ENCODE measurements around the gene BFSP1. TPM values are rescaled to one million over a fixed set of nuclear protein-coding genes. Genes with fewer than 3 reads are reported as not detected.

Gene BFSP1
- total RNA-seq, 4 donors from 2014 or later: 0.75 to 1.00 (median 0.82) TPM; not detected in 1

GRCh38 chr20:17507032-17507431, 24.1 kb downstream of the BFSP1 start:
- 72 to 100% methylated on average over 2 of the region's 2 CpGs for WGBS, 2 donors (ENCODE audit: low coverage in 1 of 2)
- Histone ChIP-seq H3K36me3 (no peaks in the 10 kb centered on the region), H3K27ac (no peak overlapping the region), H3K27me3 (no peaks in the 10 kb centered on the region), H3K4me1 (peaks cover 0 to 14% (median 12%) of the 10 kb centered on the region in 4 donors), H3K4me3 (no peak overlapping the region), H3K9me3 (no peaks in the 10 kb centered on the region)
- no peak for DNase-seq
- no peak for TF ChIP-seq EP300 (IDR thresholded peaks at IDR 0.05; ENCODE audit: low read depth)
- no peak for TF ChIP-seq POLR2A (IDR thresholded peaks at IDR 0.05)
- TF ChIP-seq POLR2AphosphoS5 (IDR thresholded peaks at IDR 0.05): no peak
- no peak for TF ChIP-seq CTCF (IDR thresholded peaks at IDR 0.05)
- in situ Hi-C loops (cut with MboI; ENCODE audit: low pct_ligation_motif_present in 1 of 4, low pct_unique_long_range_greater_than_20kb in 1 of 4, low sequenced_read_pairs in 3 of 4) (loop anchor here (25.0 kb wide), 4 partner anchors 405 to 780 kb away; partner anchors contain the start of gene ZNF133 (in 4 of the 4)), intact Hi-C loops (cut with DNase I; ENCODE audit: low total_unique reads) (loop anchor here (2.0 to 10.0 kb wide), 2 partner anchors 110 to 398 kb away; no protein-coding TSS in a partner anchor)

GRCh38 chr20:17505636-17506517, 25.3 kb downstream of the BFSP1 start:
- in situ Hi-C loops (cut with MboI; ENCODE audit: low pct_ligation_motif_present in 1 of 4, low pct_unique_long_range_greater_than_20kb in 1 of 4, low sequenced_read_pairs in 3 of 4) (loop anchor here (25.0 kb wide), 4 partner anchors 406 to 781 kb away; partner anchors contain the start of gene ZNF133 (in 4 of the 4)), intact Hi-C loops (cut with DNase I; ENCODE audit: low total_unique reads) (loop anchor here (2.0 to 10.0 kb wide), 2 partner anchors 111 to 399 kb away; no protein-coding TSS in a partner anchor)
- Histone ChIP-seq H3K27me3 (no peaks in the 10 kb centered on the region), H3K36me3 (no peaks in the 10 kb centered on the region), H3K27ac (peak overlapping the region; percentile 23 to 64 (median 56)), H3K4me3 (peak overlapping the region in 3 of 4 donors; percentile 37 to 59 (median 43)), H3K9me3 (no peaks in the 10 kb centered on the region), H3K4me1 (peaks cover 0 to 14% (median 12%) of the 10 kb centered on the region in 4 donors)
- 75 to 87% methylated on average over 3 to 19 of the region's 19 CpGs for WGBS, 2 donors (ENCODE audit: low coverage in 1 of 2)
- DNase-seq: no peak
- TF ChIP-seq CTCF (IDR thresholded peaks at IDR 0.05) (no peak), EP300 (IDR thresholded peaks at IDR 0.05; ENCODE audit: low read depth) (no peak), POLR2A (IDR thresholded peaks at IDR 0.05) (no peak), POLR2AphosphoS5 (IDR thresholded peaks at IDR 0.05) (no peak)

GRCh38 chr20:17504898-17505635, 26.1 kb downstream of the BFSP1 start:
- Histone ChIP-seq H3K27me3 (no peaks in the 10 kb centered on the region), H3K4me3 (peak overlapping the region; percentile 37 to 59 (median 41)), H3K36me3 (no peaks in the 10 kb centered on the region), H3K4me1 (peaks cover 0 to 14% (median 12%) of the 10 kb centered on the region in 4 donors), H3K27ac (peak overlapping the region; percentile 23 to 64 (median 56)), H3K9me3 (no peaks in the 10 kb centered on the region)
- intact Hi-C loops (cut with DNase I; ENCODE audit: low total_unique reads) (loop anchor here (10.0 kb wide), 1 partner anchor 400 kb away; no protein-coding TSS in a partner anchor), in situ Hi-C loops (cut with MboI; ENCODE audit: low pct_ligation_motif_present in 1 of 4, low pct_unique_long_range_greater_than_20kb in 1 of 4, low sequenced_read_pairs in 3 of 4) (loop anchor here (25.0 kb wide), 4 partner anchors 407 to 782 kb away; partner anchors contain the start of gene ZNF133 (in 4 of the 4))
- peak; percentile 65 for DNase-seq
- peak in 1 of 3 donors; percentile 10 for TF ChIP-seq POLR2AphosphoS5 (IDR thresholded peaks at IDR 0.05)
- no peak for TF ChIP-seq POLR2A (IDR thresholded peaks at IDR 0.05)
- TF ChIP-seq CTCF (IDR thresholded peaks at IDR 0.05): peak; percentile 66 to 87 (median 73)
- no peak for TF ChIP-seq EP300 (IDR thresholded peaks at IDR 0.05; ENCODE audit: low read depth)
- WGBS, 2 donors (ENCODE audit: low coverage in 1 of 2): 0 to 3% methylated on average over 4 to 15 of the region's 30 CpGs
